ENCODE results near the gene ERAS. TPM values are rescaled to one million over a fixed set of nuclear protein-coding genes. Genes with fewer than 3 reads are reported as not detected.

Gene ERAS
- total RNA-seq, 4 donors from 2014 or later, result not detected

DNA sequence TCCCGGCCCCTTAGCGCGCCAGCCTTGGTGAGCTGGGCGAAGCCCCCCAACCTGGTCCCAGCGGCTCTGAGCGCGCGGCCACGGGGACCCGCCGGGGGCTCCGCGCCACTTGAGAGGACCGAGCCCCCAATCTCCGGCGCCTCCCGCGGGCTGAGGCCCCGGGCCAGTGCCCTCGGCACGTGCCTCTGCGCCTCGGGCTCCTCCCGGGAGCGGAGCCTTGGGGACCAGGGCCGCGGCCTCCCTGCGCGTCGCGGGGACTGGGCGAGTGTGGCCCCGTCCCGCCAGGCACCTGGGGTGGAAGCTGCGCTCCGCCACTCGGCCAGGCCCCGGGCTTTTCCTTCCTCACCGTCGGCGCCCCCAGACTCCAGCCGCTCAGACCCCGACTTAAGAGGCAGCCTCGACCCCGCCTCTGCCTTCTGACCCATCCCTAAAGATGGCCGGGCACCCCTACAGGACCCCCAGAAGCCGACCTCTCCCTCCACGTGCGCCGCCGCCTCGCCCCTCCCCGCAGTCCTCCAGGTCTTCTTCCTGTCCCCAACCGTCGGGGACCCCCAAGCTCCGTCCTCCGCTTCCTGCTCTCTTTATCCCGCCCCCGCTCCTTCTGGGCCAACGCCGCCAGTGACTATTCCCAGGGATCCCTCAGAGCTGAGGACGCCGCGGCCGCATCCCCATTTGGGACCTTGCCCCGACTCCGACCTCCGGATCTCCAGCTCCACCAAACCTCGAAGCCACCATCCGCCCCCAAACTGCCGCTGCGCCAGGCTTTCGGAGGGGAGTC is 752 bp downstream of the ERAS start:
- Histone ChIP-seq H3K27me3 (peaks cover 0 to 15% of the 10 kb centered on the region in 2 donors), H3K4me3 (peak overlapping the region in 1 of 4 donors; percentile 3), H3K36me3 (peaks cover 0 to 54% (median 0%) of the 10 kb centered on the region in 3 donors), H3K27ac (no peak overlapping the region), H3K9me3 (peaks cover 0 to 4% (median 0%) of the 10 kb centered on the region in 4 donors), H3K4me1 (peaks cover 0 to 8% (median 0%) of the 10 kb centered on the region in 4 donors)
- WGBS, 2 donors, result 50 to 71% methylated on average over 13 to 46 of the region's 73 CpGs
- no peak for TF ChIP-seq POLR2A (IDR thresholded peaks at IDR 0.05)
- TF ChIP-seq EP300 (IDR thresholded peaks at IDR 0.05), result no peak
- TF ChIP-seq, protein P1, sequence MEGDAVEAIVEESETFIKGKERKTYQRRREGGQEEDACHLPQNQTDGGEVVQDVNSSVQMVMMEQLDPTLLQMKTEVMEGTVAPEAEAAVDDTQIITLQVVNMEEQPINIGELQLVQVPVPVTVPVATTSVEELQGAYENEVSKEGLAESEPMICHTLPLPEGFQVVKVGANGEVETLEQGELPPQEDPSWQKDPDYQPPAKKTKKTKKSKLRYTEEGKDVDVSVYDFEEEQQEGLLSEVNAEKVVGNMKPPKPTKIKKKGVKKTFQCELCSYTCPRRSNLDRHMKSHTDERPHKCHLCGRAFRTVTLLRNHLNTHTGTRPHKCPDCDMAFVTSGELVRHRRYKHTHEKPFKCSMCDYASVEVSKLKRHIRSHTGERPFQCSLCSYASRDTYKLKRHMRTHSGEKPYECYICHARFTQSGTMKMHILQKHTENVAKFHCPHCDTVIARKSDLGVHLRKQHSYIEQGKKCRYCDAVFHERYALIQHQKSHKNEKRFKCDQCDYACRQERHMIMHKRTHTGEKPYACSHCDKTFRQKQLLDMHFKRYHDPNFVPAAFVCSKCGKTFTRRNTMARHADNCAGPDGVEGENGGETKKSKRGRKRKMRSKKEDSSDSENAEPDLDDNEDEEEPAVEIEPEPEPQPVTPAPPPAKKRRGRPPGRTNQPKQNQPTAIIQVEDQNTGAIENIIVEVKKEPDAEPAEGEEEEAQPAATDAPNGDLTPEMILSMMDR (IDR thresholded peaks at IDR 0.05), result no peak
- DNase-seq (ENCODE audit: low spot score in 2 of 2), result no peak

DNA sequence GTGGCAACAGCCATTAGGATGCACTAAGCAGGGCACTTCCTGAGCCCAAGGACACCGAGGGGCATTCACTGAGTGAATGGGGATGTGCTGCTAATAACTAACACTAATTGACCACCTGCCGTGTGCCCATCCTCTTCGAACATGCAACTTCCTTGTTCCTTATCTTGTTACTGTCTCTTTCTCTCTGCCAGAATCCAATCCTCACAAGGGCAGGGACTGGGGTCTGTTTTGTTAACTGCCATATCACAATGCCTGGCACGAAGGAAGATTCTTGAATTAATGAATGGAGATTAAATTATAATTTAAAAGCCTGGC is 1.3 kb downstream of the ERAS start:
- 66 to 76% methylated on average over 4 of the region's 4 CpGs for WGBS, 2 donors
- no peak overlapping the region for H3K27ac ChIP-seq

DNA sequence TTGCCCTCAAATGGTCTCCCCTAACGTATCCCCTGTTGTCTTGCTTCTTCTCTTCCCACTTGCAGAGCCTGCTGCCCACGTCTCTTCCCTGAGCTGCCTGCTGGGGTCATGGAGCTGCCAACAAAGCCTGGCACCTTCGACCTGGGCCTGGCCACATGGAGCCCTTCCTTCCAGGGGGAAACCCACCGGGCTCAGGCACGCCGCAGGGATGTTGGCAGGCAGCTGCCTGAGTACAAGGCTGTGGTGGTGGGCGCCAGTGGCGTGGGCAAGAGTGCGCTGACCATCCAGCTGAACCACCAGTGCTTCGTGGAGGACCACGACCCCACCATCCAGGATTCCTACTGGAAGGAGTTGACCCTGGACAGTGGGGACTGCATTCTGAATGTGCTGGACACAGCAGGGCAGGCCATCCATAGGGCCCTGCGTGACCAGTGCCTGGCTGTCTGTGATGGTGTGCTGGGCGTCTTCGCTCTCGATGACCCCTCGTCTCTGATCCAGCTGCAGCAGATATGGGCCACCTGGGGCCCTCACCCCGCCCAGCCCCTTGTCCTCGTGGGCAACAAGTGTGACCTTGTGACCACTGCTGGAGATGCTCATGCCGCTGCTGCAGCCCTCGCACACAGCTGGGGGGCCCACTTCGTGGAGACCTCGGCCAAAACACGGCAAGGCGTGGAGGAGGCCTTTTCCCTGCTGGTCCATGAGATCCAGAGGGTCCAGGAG is 2.9 kb downstream of the ERAS start:
- peaks cover 0 to 33% (median 0%) of the 10 kb centered on the region in 3 donors for H3K36me3 ChIP-seq
- H3K9me3 ChIP-seq, result peaks cover 0 to 4% (median 0%) of the 10 kb centered on the region in 4 donors
- no peak for TF ChIP-seq POLR2A (IDR thresholded peaks at IDR 0.05)
- TF ChIP-seq, protein P1 (IDR thresholded peaks at IDR 0.05), result no peak
- TF ChIP-seq EP300 (IDR thresholded peaks at IDR 0.05), result no peak
- peaks cover 0 to 8% (median 0%) of the 10 kb centered on the region in 4 donors for H3K4me1 ChIP-seq
- no peak overlapping the region for H3K27ac ChIP-seq
- H3K27me3 ChIP-seq, result peaks cover 0 to 35% of the 10 kb centered on the region in 2 donors
- DNase-seq (ENCODE audit: low spot score in 2 of 2), result no peak
- 83 to 86% methylated on average over 5 to 24 of the region's 24 CpGs for whole genome bisulfite sequencing, 2 donors
- no peak overlapping the region for H3K4me3 ChIP-seq

More for the DNA sequence above, 1.3 kb downstream of the ERAS start:
- no peak for DNase-seq (ENCODE audit: low spot score in 2 of 2)
- Histone ChIP-seq H3K9me3 (peaks cover 0 to 4% (median 0%) of the 10 kb centered on the region in 4 donors), H3K36me3 (peaks cover 0 to 49% (median 0%) of the 10 kb centered on the region in 3 donors), H3K27me3 (peaks cover 0 to 20% of the 10 kb centered on the region in 2 donors), H3K4me1 (peaks cover 0 to 8% (median 0%) of the 10 kb centered on the region in 4 donors), H3K4me3 (no peak overlapping the region)
- no peak for TF ChIP-seq EP300 (IDR thresholded peaks at IDR 0.05)
- TF ChIP-seq, protein P1 (IDR thresholded peaks at IDR 0.05), result no peak
- no peak for TF ChIP-seq POLR2A (IDR thresholded peaks at IDR 0.05)

DNA sequence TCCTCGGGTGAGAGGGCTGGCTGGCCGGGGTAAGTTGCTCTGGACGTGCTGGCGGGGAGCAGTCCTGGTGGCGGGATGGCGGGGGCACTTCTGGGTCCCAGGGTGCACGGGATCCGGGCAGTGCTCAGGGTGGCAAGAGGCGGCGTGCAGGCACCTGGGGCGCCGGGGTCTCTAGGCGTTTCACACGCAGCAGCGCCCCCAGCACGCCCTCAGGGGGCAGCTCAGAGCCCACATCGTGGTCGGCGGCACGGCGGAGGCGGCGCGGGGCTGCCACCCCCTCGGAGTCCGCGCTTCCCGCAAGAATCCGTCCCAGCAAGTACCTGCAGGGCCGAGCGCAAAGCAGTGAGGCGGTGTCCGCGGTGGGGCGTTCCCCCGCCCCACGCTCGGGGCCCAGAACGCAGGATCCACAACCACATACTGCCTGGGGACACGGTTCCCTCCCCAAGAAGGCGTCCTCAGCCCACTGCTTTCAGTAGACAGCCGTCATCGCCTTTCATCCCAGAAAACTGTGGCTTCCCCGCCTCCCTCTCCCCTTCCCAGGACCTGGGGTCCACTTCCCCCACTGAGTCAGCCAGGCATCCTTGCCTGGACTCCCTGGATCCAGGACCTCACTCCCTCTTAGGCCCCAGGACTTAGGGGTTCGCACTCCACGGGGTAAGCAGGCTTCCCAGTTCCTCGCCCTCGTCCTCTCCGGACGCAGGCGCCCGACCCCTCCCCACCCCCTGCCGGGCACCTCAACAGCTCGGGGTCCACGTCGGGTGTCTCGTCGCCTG is 5.0 kb downstream of the ERAS start:
- peaks cover 0 to 15% (median 2%) of the 10 kb centered on the region in 4 donors for H3K4me1 ChIP-seq
- H3K27me3 ChIP-seq, result peaks cover 0 to 52% of the 10 kb centered on the region in 2 donors
- peaks cover 0 to 11% (median 0%) of the 10 kb centered on the region in 3 donors for H3K36me3 ChIP-seq
- H3K4me3 ChIP-seq, result peak overlapping the region in 1 of 4 donors; percentile 21
- no peak for DNase-seq (ENCODE audit: low spot score in 2 of 2)
- WGBS, 2 donors, result 0 to 43% methylated on average over 1 to 57 of the region's 58 CpGs
- TF ChIP-seq POLR2A (IDR thresholded peaks at IDR 0.05), result no peak
- TF ChIP-seq, protein P1 (IDR thresholded peaks at IDR 0.05), result no peak
- TF ChIP-seq EP300 (IDR thresholded peaks at IDR 0.05), result no peak
- H3K27ac ChIP-seq, result no peak overlapping the region
- no peaks in the 10 kb centered on the region for H3K9me3 ChIP-seq
